Erythroblast (primary cell): ENCODE data around the gene HLA-DQA2.

Experiments
- GATA1 ChIP-seq: IDR thresholded peaks from 2 replicates; pipeline ENCODE4 v1.6.1; 2011; ENCODE audit warnings: low read depth, mild to moderate bottlenecking, control low read depth, low read length, moderate library complexity
- POLR2A ChIP-seq: IDR thresholded peaks from 2 replicates; pipeline ENCODE4 v1.6.1; 2011; ENCODE audit warnings: mild to moderate bottlenecking, low read length

DNA sequence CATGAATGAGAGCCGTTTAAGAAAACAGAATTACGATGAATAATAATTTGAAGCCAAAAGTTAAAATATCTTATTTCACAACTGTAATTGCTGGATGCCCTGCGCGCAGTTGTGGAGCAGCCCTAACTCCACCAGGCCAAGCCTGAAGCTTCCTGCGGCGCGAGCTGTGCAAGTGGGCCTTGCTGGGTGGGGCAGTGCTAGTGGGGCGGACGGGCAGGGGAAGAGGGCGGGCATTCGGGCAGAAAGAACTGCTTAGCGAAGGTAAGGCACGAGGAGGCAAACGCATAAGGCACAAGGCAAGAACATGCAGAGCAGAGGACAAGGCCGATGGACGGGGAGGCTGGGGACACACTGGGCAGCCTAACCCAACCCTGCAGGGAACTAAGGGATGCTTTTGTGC lies 19.9 kb downstream of the HLA-DQA2 start:
- TF ChIP-seq POLR2A, result no peak
- TF ChIP-seq GATA1, result no peak
